GM12865 (cell line): ENCODE data around the gene KRTAP12-3.
"Not testable (repeated sequence)": the region's sequence is repeated elsewhere in the genome, so short reads cannot be mapped to it uniquely, and the experiment has no call there.

Source experiments
- DNase-seq: peaks from one replicate; pipeline ENCODE4 v3.0.0; 2010; ENCODE audit warnings: low read depth
- H3K4me3 ChIP-seq: 2 replicates; pipeline ENCODE4 v1.5.1; 2011; ENCODE audit warnings: mild to moderate bottlenecking, low read depth, low read length, control low read depth
- TF ChIP-seq, protein P1 (sequence below): IDR thresholded peaks from 2 replicates; pipeline ENCODE4 v1.5.1; 2011; ENCODE audit warnings: low read length, control low read depth, low read depth, inconsistent platforms; ENCODE audit not compliant: insufficient read depth; ENCODE audit errors: missing control alignments

KRTAP12-3 gene

DNA sequence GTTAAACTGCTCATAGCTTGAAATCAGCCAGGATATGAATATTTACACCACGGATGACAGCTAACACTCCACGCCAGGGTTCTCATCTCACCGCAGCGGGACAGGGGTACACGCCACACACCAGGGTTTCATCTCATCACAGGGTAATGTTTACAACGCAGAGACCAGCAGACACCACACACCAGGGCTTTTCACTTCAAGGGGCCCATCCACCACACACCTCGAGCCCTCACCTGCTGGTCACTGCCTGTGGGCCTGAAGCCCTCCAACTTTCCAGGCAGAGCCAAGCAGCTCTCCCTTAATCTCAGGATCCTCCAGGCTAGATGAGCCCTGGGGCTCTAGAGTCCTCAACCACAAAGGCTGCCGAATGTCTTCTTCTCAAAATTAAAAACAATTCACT is 37.9 kb downstream of the KRTAP12-3 start:
- TF ChIP-seq, protein P1, sequence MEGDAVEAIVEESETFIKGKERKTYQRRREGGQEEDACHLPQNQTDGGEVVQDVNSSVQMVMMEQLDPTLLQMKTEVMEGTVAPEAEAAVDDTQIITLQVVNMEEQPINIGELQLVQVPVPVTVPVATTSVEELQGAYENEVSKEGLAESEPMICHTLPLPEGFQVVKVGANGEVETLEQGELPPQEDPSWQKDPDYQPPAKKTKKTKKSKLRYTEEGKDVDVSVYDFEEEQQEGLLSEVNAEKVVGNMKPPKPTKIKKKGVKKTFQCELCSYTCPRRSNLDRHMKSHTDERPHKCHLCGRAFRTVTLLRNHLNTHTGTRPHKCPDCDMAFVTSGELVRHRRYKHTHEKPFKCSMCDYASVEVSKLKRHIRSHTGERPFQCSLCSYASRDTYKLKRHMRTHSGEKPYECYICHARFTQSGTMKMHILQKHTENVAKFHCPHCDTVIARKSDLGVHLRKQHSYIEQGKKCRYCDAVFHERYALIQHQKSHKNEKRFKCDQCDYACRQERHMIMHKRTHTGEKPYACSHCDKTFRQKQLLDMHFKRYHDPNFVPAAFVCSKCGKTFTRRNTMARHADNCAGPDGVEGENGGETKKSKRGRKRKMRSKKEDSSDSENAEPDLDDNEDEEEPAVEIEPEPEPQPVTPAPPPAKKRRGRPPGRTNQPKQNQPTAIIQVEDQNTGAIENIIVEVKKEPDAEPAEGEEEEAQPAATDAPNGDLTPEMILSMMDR: no peak
- no peak for DNase-seq
- H3K4me3 ChIP-seq: no peak overlapping the region

DNA sequence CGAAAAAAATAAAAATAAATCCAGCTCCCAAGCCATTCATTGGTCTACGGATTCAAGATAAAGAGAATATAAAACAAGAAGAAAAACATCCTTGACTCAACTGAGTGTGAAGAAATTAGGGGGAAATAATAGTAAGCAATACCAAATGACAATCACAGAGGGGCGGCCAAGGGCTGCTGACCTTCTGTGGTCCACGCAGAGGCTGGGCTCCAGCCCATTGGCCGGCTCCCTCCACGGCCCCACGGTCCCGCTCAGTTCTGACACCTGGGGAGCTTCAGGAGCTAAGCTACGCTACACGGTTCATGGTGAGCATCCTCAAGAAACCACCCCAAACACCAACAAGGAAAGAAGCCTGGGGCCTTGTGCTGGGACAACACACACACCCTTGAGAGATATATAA is 38.8 kb downstream of the KRTAP12-3 start:
- TF ChIP-seq, protein P1: no peak
- H3K4me3 ChIP-seq: no peak overlapping the region
- no peak for DNase-seq

DNA sequence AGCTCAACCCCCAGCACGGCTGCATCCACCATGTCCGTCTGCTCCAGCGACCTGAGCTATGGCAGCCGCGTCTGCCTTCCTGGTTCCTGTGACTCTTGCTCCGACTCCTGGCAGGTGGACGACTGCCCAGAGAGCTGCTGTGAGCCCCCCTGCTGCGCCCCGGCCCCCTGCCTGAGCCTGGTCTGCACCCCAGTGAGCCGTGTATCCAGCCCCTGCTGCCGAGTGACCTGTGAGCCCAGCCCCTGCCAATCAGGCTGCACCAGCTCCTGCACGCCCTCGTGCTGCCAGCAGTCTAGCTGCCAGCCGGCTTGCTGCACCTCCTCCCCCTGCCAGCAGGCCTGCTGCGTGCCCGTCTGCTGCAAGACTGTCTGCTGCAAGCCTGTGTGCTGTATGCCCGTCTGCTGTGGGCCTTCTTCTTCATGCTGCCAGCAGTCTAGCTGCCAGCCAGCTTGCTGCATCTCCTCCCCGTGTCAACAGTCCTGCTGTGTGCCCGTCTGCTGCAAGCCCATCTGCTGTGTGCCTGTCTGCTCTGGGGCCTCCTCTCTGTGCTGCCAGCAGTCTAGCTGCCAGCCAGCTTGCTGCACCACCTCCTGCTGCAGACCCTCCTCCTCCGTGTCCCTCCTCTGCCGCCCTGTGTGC is 39.6 kb downstream of the KRTAP12-3 start, which contains the start of gene KRTAP10-12:
KRTAP10-12 (plus strand) TSS at position 1 of the 639 bp plus-strand sequence; CDS start at position 31, 30 bp downstream.
- not testable (repeated sequence) for DNase-seq, H3K4me3 ChIP-seq

DNA sequence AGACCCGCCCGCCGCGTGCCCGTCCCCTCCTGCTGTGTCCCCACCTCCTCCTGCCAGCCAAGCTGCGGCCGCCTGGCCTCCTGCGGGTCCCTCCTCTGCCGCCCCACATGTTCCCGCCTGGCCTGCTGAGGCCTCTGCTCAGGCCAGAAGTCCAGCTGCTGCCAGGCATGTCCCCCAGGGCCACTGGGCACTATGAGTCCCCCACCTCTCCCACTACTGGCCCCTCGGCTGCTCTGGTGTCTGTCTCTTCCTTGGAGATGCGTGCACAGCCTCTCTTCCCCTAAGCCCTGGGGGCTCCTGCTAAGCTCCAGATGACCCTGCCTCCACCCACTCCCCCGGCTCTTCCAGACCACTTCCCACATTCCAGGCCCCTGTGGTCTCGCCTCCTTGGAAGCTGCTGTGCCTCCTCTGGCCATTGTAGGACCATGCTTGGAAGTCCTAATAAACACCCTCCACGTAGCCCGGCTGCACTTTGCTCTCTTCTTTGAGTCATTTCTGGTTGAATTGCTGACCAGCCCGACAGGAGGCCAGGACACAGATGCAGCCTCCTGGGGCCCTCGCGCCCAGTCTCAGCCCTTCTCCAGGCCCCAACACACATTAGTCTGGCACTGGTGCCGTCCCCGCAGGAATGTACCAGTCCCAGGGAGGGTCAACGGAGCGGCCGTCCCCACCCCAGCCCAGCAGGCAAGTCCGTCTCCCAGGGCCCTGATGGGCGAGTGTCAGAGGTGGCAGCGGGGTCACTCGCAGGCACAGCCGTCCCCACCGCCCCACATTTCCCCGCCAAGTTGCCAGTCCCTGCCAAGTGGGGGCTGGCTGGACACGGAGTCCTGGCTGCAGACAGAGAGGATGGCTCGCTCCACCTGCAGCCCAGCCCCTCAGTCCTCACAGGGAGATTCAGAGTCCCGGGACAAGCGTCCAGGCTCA is 40.3 kb downstream of the KRTAP12-3 start:
- no peak for DNase-seq
- H3K4me3 ChIP-seq: no peak overlapping the region
- TF ChIP-seq, protein P1: no peak

DNA sequence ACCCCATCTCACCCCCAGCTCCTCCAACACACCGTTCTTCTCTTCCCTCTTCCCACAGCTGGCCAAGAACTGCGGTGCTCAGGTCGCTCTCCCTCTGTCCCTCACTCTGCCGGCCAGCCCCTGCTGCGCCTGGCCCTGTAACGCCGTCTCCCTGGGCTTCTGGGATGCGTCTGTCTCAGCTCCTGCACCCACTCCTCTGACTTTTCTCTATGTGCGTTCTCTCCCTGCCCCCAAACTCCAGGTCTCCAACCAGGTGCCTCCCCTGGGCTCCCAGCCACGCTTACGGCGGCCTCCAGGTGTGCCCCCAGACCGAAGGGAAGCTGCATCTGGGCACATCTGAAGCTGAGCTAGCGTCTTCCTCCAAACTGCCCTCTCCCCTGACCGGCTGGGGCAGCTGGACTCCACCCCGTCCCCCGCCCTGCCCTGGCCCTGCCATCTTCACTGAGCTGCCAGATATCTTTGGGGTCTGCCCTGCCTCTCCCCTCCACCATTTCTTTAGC is 41.8 kb downstream of the KRTAP12-3 start:
- no peak for DNase-seq
- H3K4me3 ChIP-seq: no peak overlapping the region
- TF ChIP-seq, protein P1: no peak

DNA sequence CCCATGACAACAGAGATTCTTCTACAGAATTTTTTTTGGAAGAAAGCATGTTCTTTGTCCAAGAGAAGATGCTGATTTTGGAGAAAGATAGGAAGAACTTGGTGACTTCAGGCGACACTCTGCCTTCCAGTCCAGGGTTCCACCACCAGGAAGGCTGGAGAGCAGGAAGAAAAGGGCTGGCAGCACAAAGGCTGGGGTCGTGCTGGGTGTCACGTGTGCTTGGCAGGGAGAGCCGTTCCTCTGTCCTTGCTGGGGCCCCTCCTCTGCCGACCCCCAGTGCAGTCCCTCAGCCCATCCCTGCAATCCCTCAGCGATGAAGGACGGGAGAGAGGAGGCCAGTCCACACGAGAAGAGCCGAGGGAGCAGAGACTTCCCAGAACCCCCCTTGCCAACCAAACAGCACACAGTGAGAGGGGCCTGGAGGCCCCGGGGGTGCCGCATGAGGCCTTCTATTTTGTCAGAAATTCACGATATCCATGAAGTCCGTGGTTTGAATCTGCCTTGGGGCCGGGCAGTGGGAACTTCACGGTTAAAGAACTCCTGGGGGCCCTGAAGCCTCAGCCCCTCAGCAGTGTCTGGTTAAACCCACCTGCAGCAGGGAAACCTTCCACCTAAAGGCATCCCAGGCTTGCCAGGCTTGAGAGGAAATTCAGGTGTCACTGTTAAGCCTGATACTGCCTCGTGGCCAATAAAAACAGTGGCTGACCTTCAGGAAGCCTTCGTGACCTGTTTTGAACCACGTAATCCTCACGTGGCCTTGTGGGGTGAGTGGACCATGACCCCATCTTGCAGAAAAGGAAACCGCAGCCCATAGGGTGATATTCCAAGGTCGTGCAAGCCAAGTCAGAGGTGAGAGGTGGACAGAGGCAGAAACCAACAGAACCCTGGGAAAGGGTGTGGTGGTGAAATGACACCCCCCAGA is 42.6 kb downstream of the KRTAP12-3 start:
- H3K4me3 ChIP-seq: no peak overlapping the region
- TF ChIP-seq, protein P1: no peak
- DNase-seq: no peak
